Adrenal gland (tissue), 12 donors: ENCODE measurements around the gene FES. TPM values are rescaled to one million over a fixed set of nuclear protein-coding genes. Genes with fewer than 3 reads are reported as not detected.
"Not testable (repeated sequence)": the region's sequence is repeated elsewhere in the genome, so short reads cannot be mapped to it uniquely, and the experiment has no call there.

Source experiments
- DNase-seq, 7 donors: peaks; one replicate each; pipeline ENCODE4 v3.0.0-alpha.2; 2019 to 2020
- H3K27ac ChIP-seq, 5 donors: fragments of 200-600 bp; sonication (generic) in 4 of 5; 1 replicate in 3 of 5; 2 replicates in 2 of 5; pipeline versions ENCODE4 v1.5.1 to v1.8.0; 2016 to 2020; ENCODE audit warnings: mild to moderate bottlenecking in 1 of 5
- H3K27me3 ChIP-seq: fragments of 200-600 bp; 2 replicates; pipeline ENCODE4 v1.8.0; 2021
- H3K36me3 ChIP-seq, 2 donors: fragments of 200-600 bp; replicated peaks in 1 of 2; 1 replicate in 1 of 2; 2 replicates in 1 of 2; pipeline versions ENCODE4 v1.5.1 to v1.8.0; 2018 to 2022
- H3K4me1 ChIP-seq, 2 donors: fragments of 200-600 bp; replicated peaks in 1 of 2; 1 replicate in 1 of 2; 2 replicates in 1 of 2; pipeline versions ENCODE4 v1.5.1 to v1.8.0; 2018 to 2021
- H3K4me3 ChIP-seq, 4 donors: fragments of 200-600 bp; sonication (generic) in 3 of 4; one replicate each; pipeline ENCODE4 v1.5.1; 2016 to 2018
- H3K9me3 ChIP-seq, 3 donors: fragments of 200-600 bp; sonication (generic) in 1 of 3; replicated peaks in 1 of 3; 1 replicate in 2 of 3; 2 replicates in 1 of 3; pipeline versions ENCODE4 v1.5.1 to v1.8.0; 2016 to 2021
- POLR2A ChIP-seq, 2 donors: fragments of 450-650 bp; IDR thresholded peaks; one replicate each; pipeline ENCODE4 v1.6.1; 2017; ENCODE audit warnings: antibody characterized with exemption in 2 of 2, mild to moderate bottlenecking in 2 of 2, moderate library complexity in 1 of 2
- WGBS, 4 donors: extraction: QIAGEN DNeasy Blood & Tissue Kit in 2 of 4; methylation state at CpG; one replicate each; pipeline versions ENCODE4 v1.1.5 to v1.1.7; 2013 to 2017; 5-methylcytosine and 5-hydroxymethylcytosine counted together
- intact Hi-C, 2 donors: fragments of 100-400 bp; cut with DNase I; formaldehyde crosslinking; loops; one replicate each; pipeline versions ENCODE4 v1.14.1 to v1.15.0; 2022 to 2023
- polyA plus RNA-seq, 3 donors: library from polyadenylated mRNA; stranded (reverse); fragments of 200-250 nt in 2 of 3; fragments of 350-450 nt in 1 of 3; fragmentation: Illumina TruSeq in 1 of 3; extraction: RNeasy Lipid Tissue Mini Kit (QIAGEN cat#74804) in 1 of 3; gene quantifications; one replicate each; pipeline ENCODE4 v1.2.3, GENCODE V29; 2013 to 2014
- total RNA-seq, 9 donors: library from RNA; depleted of rRNA in 4 of 9; stranded (reverse); fragments of >200 nt in 4 of 9; fragments of 120-200 nt in 1 of 9; fragmentation: NEBNext Ultra II Directional in 1 of 9; extraction: Animal tissue kit (Norgen Biotek cat#: 25700) in 1 of 9; gene quantifications; one replicate each; pipeline versions ENCODE4 v1.1.0 to v1.2.4, GENCODE V29; 2013 to 2023
- TF ChIP-seq, protein P1 (sequence below), 6 experiments: fragments of 450-650 bp in 4 of 6; fragments of 200-600 bp in 2 of 6; sonication (generic) in 1 of 6; IDR thresholded peaks; 1 replicate in 5 of 6; 2 replicates in 1 of 6; pipeline versions ENCODE4 v1.5.1 to v1.8.0; 2016 to 2021; ENCODE audit warnings: antibody characterized with exemption in 6 of 6, mild to moderate bottlenecking in 2 of 6, moderate library complexity in 1 of 6
- donor health status: healthy with polysubstance abuse.
- donor health status: Bipolar disorder and iron deficiency.
- donor health status: DM: yes; HTN: yes; CAD: no.
- donor health status: DM: no; HTN: no; CAD: no.
- donor health status: DM: no; HTN: no; CAD: no.
- donor health status: DM: yes; HTN: yes; CAD: no.

FES gene
- total and polyA plus RNA-seq, 12 donors = 2.3 to 82.3 (median 24.9) TPM

DNA sequence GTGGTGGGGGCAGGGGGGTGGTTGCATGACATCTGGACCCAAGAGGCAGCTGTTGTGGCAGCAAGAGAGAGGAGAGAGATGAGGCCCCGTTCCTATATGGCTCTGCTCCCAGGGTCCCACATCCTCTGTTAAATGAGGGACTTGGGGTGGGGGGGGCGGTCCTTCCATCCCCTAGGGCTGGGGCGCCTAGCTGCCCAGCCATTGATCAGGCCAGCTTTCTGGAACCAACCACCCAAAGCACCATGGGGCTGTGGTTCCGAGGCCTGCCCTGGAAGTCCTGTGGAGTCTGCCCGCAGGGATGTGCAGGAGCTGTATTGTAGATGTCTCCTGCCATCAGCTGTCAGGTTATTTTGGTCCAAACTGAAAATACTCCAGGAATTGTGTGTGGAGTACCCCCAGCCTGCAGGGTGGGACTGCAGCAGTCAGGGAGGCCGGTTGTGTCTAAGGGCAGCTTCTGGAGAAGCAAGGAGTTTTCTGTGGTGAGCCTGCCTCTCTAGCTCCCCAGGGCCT is 10.8 kb upstream of the FES start:
- TF ChIP-seq, protein P1, sequence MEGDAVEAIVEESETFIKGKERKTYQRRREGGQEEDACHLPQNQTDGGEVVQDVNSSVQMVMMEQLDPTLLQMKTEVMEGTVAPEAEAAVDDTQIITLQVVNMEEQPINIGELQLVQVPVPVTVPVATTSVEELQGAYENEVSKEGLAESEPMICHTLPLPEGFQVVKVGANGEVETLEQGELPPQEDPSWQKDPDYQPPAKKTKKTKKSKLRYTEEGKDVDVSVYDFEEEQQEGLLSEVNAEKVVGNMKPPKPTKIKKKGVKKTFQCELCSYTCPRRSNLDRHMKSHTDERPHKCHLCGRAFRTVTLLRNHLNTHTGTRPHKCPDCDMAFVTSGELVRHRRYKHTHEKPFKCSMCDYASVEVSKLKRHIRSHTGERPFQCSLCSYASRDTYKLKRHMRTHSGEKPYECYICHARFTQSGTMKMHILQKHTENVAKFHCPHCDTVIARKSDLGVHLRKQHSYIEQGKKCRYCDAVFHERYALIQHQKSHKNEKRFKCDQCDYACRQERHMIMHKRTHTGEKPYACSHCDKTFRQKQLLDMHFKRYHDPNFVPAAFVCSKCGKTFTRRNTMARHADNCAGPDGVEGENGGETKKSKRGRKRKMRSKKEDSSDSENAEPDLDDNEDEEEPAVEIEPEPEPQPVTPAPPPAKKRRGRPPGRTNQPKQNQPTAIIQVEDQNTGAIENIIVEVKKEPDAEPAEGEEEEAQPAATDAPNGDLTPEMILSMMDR (IDR thresholded peaks at IDR 0.05) = no peak
- TF ChIP-seq POLR2A (IDR thresholded peaks at IDR 0.05) = no peak
- DNase-seq = no peak
- no peaks in the 10 kb centered on the region for H3K27me3 ChIP-seq
- intact Hi-C loops = no loop called here
- H3K36me3 ChIP-seq = peaks cover 0 to 29% of the 10 kb centered on the region in 2 donors
- peaks cover 26 to 47% of the 10 kb centered on the region in 2 donors for H3K4me1 ChIP-seq
- 72 to 89% (median 82%) methylated on average over 3 to 6 of the region's 6 CpGs for WGBS, 4 donors
- H3K4me3 ChIP-seq = peak overlapping the region in 1 of 4 donors; percentile 97
- no peaks in the 10 kb centered on the region for H3K9me3 ChIP-seq
- H3K27ac ChIP-seq = peak overlapping the region in 2 of 5 donors; percentile 41 to 56

DNA sequence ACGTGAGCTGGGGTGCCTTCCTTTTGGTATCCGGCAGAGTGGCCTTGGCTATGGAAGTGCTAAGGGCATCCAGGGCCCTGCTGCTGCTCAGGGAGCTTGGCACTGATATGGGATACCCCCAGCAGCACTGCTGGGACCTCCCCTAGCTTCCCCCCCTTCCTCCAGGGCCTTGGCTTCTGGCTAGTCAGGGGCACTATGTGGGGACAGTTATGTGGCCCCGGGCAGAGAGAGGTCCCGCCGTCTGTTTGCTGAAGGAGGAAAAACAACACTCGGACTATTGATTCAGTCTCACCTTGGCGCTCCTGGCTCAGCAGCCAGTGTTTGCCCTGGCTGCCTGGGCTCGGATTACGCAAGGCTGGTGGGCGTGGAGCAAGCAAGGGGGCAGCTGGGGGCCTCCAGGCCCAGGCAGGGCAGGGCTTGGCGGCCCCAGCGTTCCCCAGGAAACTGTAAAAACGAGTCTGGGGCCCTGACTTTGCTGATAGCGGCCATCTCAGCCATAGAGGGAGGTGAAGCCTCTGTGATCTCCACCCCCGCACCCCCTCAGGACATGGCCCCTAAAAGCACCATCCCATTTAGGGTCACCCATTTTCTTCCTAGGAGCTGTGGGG is 10.2 kb upstream of the FES start:
- Histone ChIP-seq H3K27me3 (no peaks in the 10 kb centered on the region), H3K4me3 (no peak overlapping the region), H3K27ac (peak overlapping the region in 2 of 5 donors; percentile 41 to 56), H3K4me1 (peaks cover 26 to 46% of the 10 kb centered on the region in 2 donors), H3K9me3 (no peaks in the 10 kb centered on the region), H3K36me3 (peaks cover 0 to 35% of the 10 kb centered on the region in 2 donors)
- no peak for TF ChIP-seq POLR2A (IDR thresholded peaks at IDR 0.05)
- TF ChIP-seq, protein P1 (IDR thresholded peaks at IDR 0.05) = no peak
- intact Hi-C loops = no loop called here
- peak in 1 of 7 donors; percentile 38 for DNase-seq
- WGBS, 4 donors = 37 to 58% (median 42%) methylated on average over 6 to 15 of the region's 15 CpGs

DNA sequence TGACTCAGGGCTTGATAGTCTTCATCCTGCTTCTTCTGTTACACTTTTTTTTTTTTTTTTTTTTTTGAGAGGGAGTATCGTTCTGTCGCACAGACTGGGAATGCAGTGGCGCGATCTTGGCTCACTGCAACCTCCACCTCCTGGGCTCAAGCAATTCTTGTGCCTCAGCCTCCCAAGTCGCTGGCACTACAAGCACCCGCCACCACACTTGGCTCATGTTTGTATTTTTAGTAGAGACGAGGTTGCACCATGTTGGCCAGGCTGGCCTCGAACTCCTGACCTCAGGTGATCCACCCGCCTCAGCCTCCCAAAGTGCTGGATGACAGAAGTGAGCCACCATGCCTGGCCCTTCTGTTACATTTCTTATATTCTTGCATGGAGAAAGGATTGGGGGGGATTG is 9.3 kb upstream of the FES start:
- H3K9me3 ChIP-seq, H3K27ac ChIP-seq, intact Hi-C loops, DNase-seq, H3K4me3 ChIP-seq, H3K27me3 ChIP-seq: not testable (repeated sequence)
- WGBS, 4 donors = 86 to 94% (median 88%) methylated on average over 9 of the region's 9 CpGs
- H3K36me3 ChIP-seq = peaks cover 0 to 44% of the 10 kb centered on the region in 2 donors
- peaks cover 26 to 37% of the 10 kb centered on the region in 2 donors for H3K4me1 ChIP-seq

DNA sequence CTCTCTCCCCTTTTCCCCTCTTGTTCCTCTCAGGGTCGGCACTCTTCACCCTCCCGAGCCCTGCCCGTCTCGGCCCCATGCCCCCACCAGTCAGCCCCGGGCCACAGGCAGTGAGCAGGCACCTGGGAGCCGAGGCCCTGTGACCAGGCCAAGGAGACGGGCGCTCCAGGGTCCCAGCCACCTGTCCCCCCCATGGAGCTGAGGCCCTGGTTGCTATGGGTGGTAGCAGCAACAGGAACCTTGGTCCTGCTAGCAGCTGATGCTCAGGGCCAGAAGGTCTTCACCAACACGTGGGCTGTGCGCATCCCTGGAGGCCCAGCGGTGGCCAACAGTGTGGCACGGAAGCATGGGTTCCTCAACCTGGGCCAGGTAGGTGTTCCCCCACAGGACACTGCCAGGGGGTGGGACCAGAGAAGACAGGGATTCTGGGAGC is 8.7 kb upstream of the FES start:
- no peak overlapping the region for H3K27ac ChIP-seq
- H3K36me3 ChIP-seq = peaks cover 0 to 50% of the 10 kb centered on the region in 2 donors
- no peaks in the 10 kb centered on the region for H3K9me3 ChIP-seq
- TF ChIP-seq, protein P1 (IDR thresholded peaks at IDR 0.05) = no peak
- TF ChIP-seq POLR2A (IDR thresholded peaks at IDR 0.05) = no peak
- peaks cover 23 to 31% of the 10 kb centered on the region in 2 donors for H3K4me1 ChIP-seq
- WGBS, 4 donors = 88 to 93% (median 91%) methylated on average over 12 of the region's 12 CpGs; no CpG with 5 or more reads in 1 of the 4 donors
- H3K4me3 ChIP-seq = no peak overlapping the region
- intact Hi-C loops = no loop called here
- no peaks in the 10 kb centered on the region for H3K27me3 ChIP-seq
- no peak for DNase-seq
